ENCODE results near the gene AANAT.

Gene AANAT
- 0 to 0.38 (median 0) reads per million in 9 experiments for total RNA-seq

DNA sequence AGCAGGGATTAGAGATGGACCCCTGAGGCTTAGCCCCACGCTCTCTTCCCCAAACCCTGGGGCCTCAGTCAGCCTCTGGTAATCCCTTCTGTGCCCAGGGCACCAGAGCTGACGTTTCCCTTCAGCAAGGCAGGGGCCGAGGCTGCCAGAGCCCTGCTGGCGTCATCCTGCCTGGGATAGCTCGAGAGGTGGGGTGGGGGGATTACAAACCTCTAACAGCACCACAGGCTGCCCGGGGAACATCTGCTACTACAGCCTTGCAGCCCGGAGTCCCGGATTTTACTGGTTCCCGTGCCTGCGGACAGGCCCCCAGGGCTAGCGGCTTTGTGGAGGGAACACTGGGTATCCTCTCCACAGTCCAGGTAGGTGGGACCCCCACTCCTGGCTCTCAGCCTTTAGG is at the start of gene AANAT:
Gene AANAT (plus strand): TSS at position 238 of the 400 bp plus-strand sequence. CDS start 1,144 bp downstream, outside the sequence.
- Mint-ChIP-seq H3K9me3 (no peaks in the 10 kb centered on the region), H3K4me1 (ENCODE audit: low read depth in 2 of 2) (peaks cover 7 to 9% of the 10 kb centered on the region in 2 donors), H3K27ac (peak within 1 kb of the TSS in 1 of 2 donors; percentile 70), H3K27me3 (peaks cover 0 to 2% of the 10 kb centered on the region in 2 donors), H3K36me3 (ENCODE audit: insufficient read depth) (peaks cover 6% of the 10 kb centered on the region), H3K4me3 (no peak within 1 kb of the TSS)
- DNase-seq (no peak), ATAC-seq (replicated peaks) (no peak)

DNA sequence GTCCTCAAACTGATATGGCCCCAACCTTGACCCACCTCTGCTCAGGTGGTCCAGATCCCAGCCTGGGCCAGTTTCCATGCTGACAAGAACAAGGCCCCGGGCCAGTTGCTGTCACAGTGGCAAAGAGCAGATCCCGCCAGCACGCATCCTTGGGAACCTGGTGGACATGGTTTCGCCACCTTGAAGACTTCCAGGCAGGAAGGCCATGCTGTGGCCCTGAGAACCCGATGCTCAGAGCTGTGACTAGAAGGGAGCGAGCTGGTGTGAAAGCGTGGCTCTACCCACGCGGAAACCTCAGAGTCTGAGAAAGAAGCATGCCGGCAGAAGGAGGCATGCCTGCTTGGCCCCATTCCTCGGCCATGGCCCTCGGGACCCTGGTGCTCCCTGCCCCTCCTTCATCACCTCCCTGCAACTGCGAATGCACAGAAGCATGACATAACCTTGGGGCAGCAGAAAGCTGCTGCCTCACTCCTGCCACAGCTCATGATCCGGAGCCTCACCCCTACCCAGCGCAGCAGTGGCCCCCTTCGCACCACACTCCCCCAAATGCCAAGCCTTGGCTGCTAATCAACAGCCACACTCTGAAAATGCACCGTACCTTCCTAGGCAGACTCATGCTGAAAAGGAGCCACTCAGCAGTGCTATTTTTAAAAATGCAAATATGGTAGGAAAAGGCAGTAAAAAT is 47.7 kb upstream of the AANAT start:
- Mint-ChIP-seq H3K36me3 (ENCODE audit: insufficient read depth) (peaks cover 7% of the 10 kb centered on the region), H3K27me3 (no peaks in the 10 kb centered on the region), H3K9me3 (no peaks in the 10 kb centered on the region), H3K4me3 (no peak overlapping the region), H3K27ac (peak overlapping the region; percentile 19 to 38), H3K4me1 (ENCODE audit: low read depth in 2 of 2) (peaks cover 27% of the 10 kb centered on the region in 2 donors)
- DNase-seq (no peak), ATAC-seq (replicated peaks) (no peak)

DNA sequence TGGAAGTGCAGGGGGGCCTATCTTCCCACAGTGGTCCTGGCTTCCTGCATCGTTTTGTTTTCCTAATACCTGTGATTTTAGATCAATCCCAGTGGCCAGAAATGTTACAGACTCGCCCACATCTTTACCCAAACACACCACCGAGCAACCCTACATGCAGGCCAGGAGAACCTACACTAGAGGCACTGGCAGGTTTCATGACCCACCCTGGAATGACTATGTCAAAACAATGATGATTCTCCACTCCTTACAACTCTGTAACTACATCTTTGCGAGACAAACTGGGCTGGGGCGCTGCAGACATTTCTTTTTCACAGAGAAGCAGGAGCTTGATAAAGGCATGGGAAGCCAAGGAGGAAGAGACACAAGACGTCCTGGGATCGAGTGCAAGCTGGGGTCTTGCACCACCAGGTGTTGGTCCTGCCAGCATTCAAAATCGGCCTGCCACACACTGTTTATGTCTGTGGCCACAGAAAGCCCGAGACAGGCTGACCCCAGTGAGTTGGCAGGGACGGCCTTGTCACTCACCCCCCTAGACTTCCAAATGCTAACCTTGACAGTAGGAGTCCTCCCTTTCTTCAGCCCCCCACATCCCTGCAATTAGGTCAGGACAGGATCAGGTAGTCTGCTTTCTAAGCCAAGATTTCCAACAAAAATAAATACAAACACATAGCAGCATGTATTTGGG is 46.9 kb upstream of the AANAT start:
- Mint-ChIP-seq H3K9me3 (no peaks in the 10 kb centered on the region), H3K27ac (peak overlapping the region; percentile 38 to 71), H3K4me3 (no peak overlapping the region), H3K27me3 (no peaks in the 10 kb centered on the region), H3K36me3 (ENCODE audit: insufficient read depth) (peaks cover 10% of the 10 kb centered on the region), H3K4me1 (ENCODE audit: low read depth in 2 of 2) (peaks cover 27 to 30% of the 10 kb centered on the region in 2 donors)
- no peak for ATAC-seq (replicated peaks)
- DNase-seq, result no peak

DNA sequence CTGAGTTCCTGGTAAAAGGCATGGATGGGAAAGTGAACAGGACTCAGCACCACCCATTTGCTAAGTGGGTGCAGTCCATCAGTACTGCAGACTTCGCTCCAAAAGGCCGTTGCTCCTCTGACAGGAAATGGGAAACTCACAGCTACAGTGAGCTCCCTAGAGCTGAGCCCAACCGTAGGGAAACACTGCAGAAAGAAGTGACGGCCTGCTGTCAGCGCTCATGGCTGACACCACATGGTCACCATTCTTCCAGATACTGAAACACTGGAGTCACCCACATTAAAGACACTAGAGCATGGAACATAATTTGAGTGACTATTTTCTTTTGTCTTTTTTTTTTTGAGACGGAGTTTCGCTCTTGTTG is 46.4 kb upstream of the AANAT start:
- DNase-seq (no peak), ATAC-seq (replicated peaks) (no peak)
- Mint-ChIP-seq H3K4me3 (no peak overlapping the region), H3K36me3 (ENCODE audit: insufficient read depth) (peaks cover 10% of the 10 kb centered on the region), H3K9me3 (no peaks in the 10 kb centered on the region), H3K27ac (peak overlapping the region; percentile 38 to 71), H3K27me3 (no peaks in the 10 kb centered on the region), H3K4me1 (ENCODE audit: low read depth in 2 of 2) (peaks cover 30 to 35% of the 10 kb centered on the region in 2 donors)

DNA sequence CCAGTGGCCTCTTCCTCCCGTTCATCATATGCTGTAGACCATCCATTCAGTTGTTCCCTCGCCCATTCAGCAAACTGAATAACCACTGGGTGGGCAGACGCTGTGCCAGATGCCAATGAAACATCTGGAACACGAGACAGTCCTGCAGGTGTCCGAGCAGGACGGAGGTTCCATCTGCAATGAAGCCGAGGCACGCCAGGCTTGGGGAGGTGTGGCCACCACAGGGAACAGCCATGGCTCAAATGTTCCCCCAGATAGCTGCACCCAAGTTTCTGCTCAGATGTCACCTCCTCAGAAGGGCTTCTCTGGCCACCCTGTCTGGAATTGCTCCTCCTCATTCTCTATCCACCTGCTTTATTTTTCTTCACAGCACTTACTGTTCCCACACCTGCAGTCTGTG is 45.0 kb upstream of the AANAT start:
- no peak for ATAC-seq (replicated peaks)
- DNase-seq, result no peak
- Mint-ChIP-seq H3K4me1 (ENCODE audit: low read depth in 2 of 2) (peaks cover 28 to 32% of the 10 kb centered on the region in 2 donors), H3K36me3 (ENCODE audit: insufficient read depth) (peaks cover 7% of the 10 kb centered on the region), H3K4me3 (no peak overlapping the region), H3K9me3 (no peaks in the 10 kb centered on the region), H3K27ac (peak overlapping the region in 1 of 2 donors; percentile 62), H3K27me3 (no peaks in the 10 kb centered on the region)

DNA sequence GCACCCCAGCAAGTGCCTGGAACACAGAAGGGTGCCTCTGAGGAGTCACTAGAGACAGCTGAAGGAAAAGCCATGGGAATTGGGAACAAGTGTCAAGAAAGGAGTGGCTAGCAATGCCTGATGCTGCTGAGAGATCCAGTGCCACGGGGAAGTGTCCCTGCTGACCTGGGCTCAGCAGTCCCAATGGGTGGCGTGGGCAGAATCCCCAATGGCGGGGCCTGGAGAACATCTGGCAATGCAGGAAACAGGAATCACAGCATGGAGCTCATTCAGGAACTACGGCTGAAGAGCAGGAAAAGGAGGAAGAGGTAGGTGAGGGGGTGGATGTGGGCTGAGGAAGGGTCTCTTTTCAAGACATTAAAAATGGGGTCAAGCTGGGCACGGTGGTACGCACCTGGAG is 44.5 kb upstream of the AANAT start:
- no peaks in the 10 kb centered on the region for H3K9me3 Mint-ChIP-seq
- H3K4me3 Mint-ChIP-seq, result no peak overlapping the region
- peaks cover 23 to 28% of the 10 kb centered on the region in 2 donors for H3K4me1 Mint-ChIP-seq (ENCODE audit: low read depth in 2 of 2)
- H3K27me3 Mint-ChIP-seq, result no peaks in the 10 kb centered on the region
- H3K27ac Mint-ChIP-seq, result peak overlapping the region in 1 of 2 donors; percentile 62
- ATAC-seq (replicated peaks) (no peak), DNase-seq (no peak)
- peaks cover 7% of the 10 kb centered on the region for H3K36me3 Mint-ChIP-seq (ENCODE audit: insufficient read depth)

DNA sequence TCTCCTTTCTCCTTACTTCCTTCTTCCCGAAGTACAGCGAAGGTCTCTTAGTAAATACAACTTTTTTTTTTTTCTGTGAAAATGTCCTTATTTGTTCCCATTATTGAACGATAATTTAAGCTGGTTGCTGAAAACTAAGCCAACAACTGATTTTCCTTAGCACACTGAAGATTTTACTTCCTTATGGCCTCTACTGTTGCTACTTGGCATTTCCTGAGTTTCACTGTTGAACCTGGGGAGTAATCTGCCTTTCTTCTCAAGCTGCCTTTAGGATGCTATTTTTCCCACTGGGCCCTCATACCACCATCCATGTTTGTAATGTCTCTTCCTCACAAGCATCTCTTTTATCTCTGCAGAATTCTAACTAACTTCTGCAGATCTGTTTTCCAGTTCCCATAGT is 40.5 kb upstream of the AANAT start:
- ATAC-seq (replicated peaks) (no peak), DNase-seq (no peak)
- no peaks in the 10 kb centered on the region for H3K27me3 Mint-ChIP-seq
- H3K4me1 Mint-ChIP-seq (ENCODE audit: low read depth in 2 of 2), result peaks cover 16 to 19% of the 10 kb centered on the region in 2 donors
- H3K4me3 Mint-ChIP-seq, result no peak overlapping the region
- H3K9me3 Mint-ChIP-seq, result no peaks in the 10 kb centered on the region
- H3K36me3 Mint-ChIP-seq (ENCODE audit: insufficient read depth), result peaks cover 7% of the 10 kb centered on the region
- no peak overlapping the region for H3K27ac Mint-ChIP-seq

DNA sequence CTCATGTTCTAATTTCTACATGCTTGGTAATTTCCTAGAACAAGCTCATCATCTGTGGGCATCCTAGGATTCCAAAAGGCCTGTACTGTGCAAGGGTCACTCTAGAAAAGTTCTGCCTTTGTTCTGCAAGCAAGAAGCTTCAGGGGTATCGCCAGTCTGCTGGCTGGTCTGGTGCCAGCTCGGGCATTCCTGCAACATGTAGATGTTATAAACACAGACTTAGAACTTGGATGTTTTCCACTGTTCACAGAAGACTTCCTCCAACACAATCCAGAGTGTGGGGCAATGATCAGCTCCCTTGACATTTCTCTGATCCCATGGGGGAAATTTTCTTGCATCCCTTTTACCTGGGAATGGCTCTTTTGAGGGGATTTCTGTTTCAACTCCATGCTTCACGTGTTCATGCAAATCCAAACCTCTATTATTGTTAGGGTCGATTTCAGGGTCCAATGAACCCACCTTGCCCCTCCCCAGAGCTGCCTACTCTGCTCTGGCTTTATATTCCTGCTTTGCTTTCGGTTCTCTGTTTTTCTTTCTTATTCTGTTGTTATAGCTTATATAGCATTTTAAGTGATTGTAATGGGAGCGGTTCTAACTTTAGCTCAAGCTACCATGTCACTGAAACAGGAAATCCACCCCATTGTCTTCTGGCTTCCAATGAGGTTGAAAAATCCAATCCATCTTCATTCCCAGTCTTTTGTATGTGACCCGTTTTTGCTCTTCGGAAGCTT is 39.7 kb upstream of the AANAT start:
- no peak overlapping the region for H3K4me3 Mint-ChIP-seq
- DNase-seq (no peak), ATAC-seq (replicated peaks) (no peak)
- H3K36me3 Mint-ChIP-seq (ENCODE audit: insufficient read depth), result peaks cover 7% of the 10 kb centered on the region
- no peak overlapping the region for H3K27ac Mint-ChIP-seq
- H3K4me1 Mint-ChIP-seq (ENCODE audit: low read depth in 2 of 2), result peaks cover 16 to 21% of the 10 kb centered on the region in 2 donors
- no peaks in the 10 kb centered on the region for H3K9me3 Mint-ChIP-seq
- H3K27me3 Mint-ChIP-seq, result no peaks in the 10 kb centered on the region

DNA sequence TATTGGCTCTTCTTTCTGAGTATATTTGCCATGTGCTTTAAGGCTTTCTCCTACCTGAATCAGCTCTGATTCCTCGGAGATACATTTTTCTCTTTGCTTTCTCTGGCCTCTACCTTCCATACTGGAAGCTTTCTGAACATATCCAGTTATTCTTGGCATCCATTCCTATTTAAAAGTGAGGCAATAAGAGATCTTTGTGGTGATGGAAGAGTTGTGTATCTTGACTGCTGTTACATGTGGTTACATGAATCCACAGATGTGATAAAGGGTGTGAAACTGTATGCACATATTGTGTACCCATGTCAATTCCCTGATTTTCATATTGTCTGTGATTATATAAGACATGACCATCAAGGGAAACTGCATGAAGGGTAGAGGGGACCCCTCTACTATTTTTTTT is 38.9 kb upstream of the AANAT start:
- H3K4me3 Mint-ChIP-seq, result no peak overlapping the region

DNA sequence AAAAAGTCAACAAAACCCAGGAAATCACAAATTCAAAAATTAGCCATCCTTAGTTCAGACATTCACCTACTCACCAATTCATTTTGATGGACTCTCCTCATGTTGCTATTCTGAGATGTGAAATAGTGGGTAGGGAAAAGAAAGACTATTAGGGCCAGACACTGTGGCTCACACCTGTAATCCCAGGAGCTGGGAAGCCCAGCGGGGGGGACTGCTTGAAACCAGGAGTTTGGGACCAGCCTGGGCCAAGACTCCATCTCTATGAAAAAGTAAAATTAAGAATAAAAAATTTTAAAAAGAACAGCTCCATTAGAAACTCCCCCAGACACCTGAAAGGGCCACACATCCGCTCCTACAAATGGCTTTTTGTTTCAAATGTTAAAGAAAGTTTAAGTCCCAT is 35.9 kb upstream of the AANAT start:
- ATAC-seq (replicated peaks), result no peak
- DNase-seq, result no peak
- H3K9me3 Mint-ChIP-seq, result no peaks in the 10 kb centered on the region
- H3K36me3 Mint-ChIP-seq (ENCODE audit: insufficient read depth), result peaks cover 7% of the 10 kb centered on the region
- H3K4me3 Mint-ChIP-seq, result no peak overlapping the region
- peak overlapping the region in 1 of 2 donors; percentile 20 for H3K27ac Mint-ChIP-seq
- peaks cover 16 to 25% of the 10 kb centered on the region in 2 donors for H3K4me1 Mint-ChIP-seq (ENCODE audit: low read depth in 2 of 2)
- no peaks in the 10 kb centered on the region for H3K27me3 Mint-ChIP-seq

More for the DNA sequence above, 38.9 kb upstream of the AANAT start:
- ATAC-seq (replicated peaks) (no peak), DNase-seq (no peak)
- Mint-ChIP-seq H3K27ac (no peak overlapping the region), H3K36me3 (ENCODE audit: insufficient read depth) (peaks cover 3% of the 10 kb centered on the region), H3K9me3 (no peaks in the 10 kb centered on the region), H3K27me3 (no peaks in the 10 kb centered on the region), H3K4me1 (ENCODE audit: low read depth in 2 of 2) (peaks cover 13 to 18% of the 10 kb centered on the region in 2 donors)

DNA sequence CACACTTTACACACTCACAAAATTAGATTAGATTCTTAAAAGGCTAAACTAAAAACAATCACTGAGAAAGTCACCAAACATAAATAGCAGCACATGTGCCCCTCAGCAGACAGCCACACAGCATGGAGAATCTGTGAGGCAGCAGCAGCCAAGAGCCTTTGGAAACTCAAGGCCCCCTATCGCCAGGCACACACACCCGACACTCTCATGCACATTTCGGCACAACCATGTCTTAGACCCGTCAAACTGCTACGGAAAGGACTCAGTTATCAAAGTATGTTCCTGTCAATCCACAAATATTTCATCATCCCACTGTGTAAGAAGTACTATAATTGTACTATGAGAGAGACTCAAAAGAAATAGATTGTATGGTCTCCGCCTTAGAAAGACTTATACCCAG is 35.4 kb upstream of the AANAT start:
- Mint-ChIP-seq H3K27ac (peak overlapping the region in 1 of 2 donors; percentile 20), H3K36me3 (ENCODE audit: insufficient read depth) (peaks cover 9% of the 10 kb centered on the region), H3K9me3 (no peaks in the 10 kb centered on the region), H3K27me3 (no peaks in the 10 kb centered on the region), H3K4me1 (ENCODE audit: low read depth in 2 of 2) (peaks cover 16 to 28% of the 10 kb centered on the region in 2 donors), H3K4me3 (no peak overlapping the region)
- ATAC-seq (replicated peaks), result no peak
- DNase-seq, result no peak

DNA sequence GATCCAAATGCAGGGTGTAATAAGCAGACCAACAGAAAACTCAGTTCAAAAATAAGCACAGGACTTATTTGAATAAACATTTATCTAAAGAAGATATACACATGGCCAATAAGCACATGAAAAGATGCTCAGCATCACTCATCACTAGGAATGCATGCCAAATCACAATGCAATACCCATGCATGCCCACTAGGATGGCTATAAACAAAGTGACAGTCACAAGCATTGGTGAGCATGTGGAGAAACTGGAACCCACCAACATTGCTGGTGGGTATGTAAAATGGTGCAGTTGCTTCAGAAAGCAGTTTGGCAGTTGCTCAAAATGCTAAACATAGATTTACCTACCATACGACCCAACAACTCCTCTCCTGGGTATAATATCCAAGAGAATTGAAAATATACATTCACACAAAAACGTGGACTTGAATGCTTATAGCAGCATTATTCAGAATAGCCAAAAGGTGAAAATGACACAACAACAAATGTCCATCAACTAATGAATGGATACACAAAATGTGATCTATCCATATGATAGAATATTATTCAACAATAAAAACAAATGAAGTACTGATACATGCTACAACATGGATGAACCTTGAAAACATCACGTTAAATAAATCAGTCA is 34.6 kb upstream of the AANAT start:
- H3K4me1 Mint-ChIP-seq (ENCODE audit: low read depth in 2 of 2), result peaks cover 14 to 28% of the 10 kb centered on the region in 2 donors
- no peaks in the 10 kb centered on the region for H3K9me3 Mint-ChIP-seq
- H3K27me3 Mint-ChIP-seq, result no peaks in the 10 kb centered on the region
- H3K36me3 Mint-ChIP-seq (ENCODE audit: insufficient read depth), result peaks cover 9% of the 10 kb centered on the region
- H3K4me3 Mint-ChIP-seq, result no peak overlapping the region
- DNase-seq (no peak), ATAC-seq (replicated peaks) (no peak)
- no peak overlapping the region for H3K27ac Mint-ChIP-seq

DNA sequence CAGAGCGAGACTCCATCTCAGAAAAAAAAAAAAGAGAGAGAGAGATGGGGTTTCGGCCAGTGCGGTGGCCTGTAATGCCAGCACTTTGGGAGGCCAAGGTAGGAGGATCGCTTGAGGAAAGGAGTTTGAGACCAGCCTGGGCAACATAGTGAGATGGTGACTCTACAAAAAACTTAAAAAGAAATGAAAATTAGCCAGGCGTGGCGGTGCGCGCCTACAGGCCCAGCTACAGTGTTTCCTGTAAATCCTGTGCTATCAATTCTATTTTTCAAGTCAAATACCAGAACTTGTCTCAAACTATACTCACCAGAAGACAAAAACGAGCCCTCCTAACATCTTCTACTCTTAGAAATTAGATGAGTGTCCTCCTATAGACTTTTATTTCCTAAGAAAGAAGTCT is 33.7 kb upstream of the AANAT start:
- Mint-ChIP-seq H3K27ac (no peak overlapping the region), H3K27me3 (no peaks in the 10 kb centered on the region), H3K36me3 (ENCODE audit: insufficient read depth) (peaks cover 9% of the 10 kb centered on the region), H3K4me1 (ENCODE audit: low read depth in 2 of 2) (peaks cover 10 to 34% of the 10 kb centered on the region in 2 donors), H3K4me3 (no peak overlapping the region), H3K9me3 (no peaks in the 10 kb centered on the region)
- no peak for ATAC-seq (replicated peaks)
- DNase-seq, result no peak
